Memory B cell (primary cell): ENCODE data around the gene FNDC3B.

Source experiments
- ATAC-seq: fragments of 150-1000 bp; cut with Tn5 transposase; 2 replicates; pipeline ENCODE4 v1.10.0; 2021; ENCODE audit warnings: low read depth, mild to moderate bottlenecking, moderate library complexity
- DNase-seq, 2 donors: peaks; one replicate each; pipeline ENCODE4 v3.0.0; 2022; ENCODE audit warnings: low spot score in 2 of 2
- H3K27ac Mint-ChIP-seq: one replicate; pipeline ENCODE4 v1.8.0; 2022; ENCODE audit warnings: mild to moderate bottlenecking, moderate library complexity, mixed read lengths
- H3K27me3 Mint-ChIP-seq: one replicate; pipeline ENCODE4 v1.8.0; 2022; ENCODE audit warnings: mixed read lengths
- H3K36me3 Mint-ChIP-seq: one replicate; pipeline ENCODE4 v1.8.0; 2022; ENCODE audit warnings: mild to moderate bottlenecking, mixed read lengths
- H3K4me1 Mint-ChIP-seq: one replicate; pipeline ENCODE4 v1.8.0; 2022; ENCODE audit warnings: mixed read lengths
- H3K4me3 Mint-ChIP-seq: one replicate; pipeline ENCODE4 v1.8.0; 2022; ENCODE audit warnings: mild to moderate bottlenecking, moderate library complexity, mixed read lengths
- H3K9me3 Mint-ChIP-seq: one replicate; pipeline ENCODE4 v1.8.0; 2022; ENCODE audit warnings: mixed read lengths

Gene FNDC3B

GRCh38 chr3:172277151-172277652 is 237.8 kb downstream of the FNDC3B start:
- no peak overlapping the region for H3K4me3 Mint-ChIP-seq
- no peaks in the 10 kb centered on the region for H3K36me3 Mint-ChIP-seq
- DNase-seq, result no peak
- H3K4me1 Mint-ChIP-seq, result no peaks in the 10 kb centered on the region
- ATAC-seq, result no peak
- H3K9me3 Mint-ChIP-seq, result no peaks in the 10 kb centered on the region
- H3K27ac Mint-ChIP-seq, result no peak overlapping the region
- no peaks in the 10 kb centered on the region for H3K27me3 Mint-ChIP-seq

- ATAC-seq (no peak), DNase-seq (no peak)
- H3K27ac Mint-ChIP-seq, result no peak overlapping the region
- H3K4me1 Mint-ChIP-seq, result no peaks in the 10 kb centered on the region
- H3K9me3 Mint-ChIP-seq, result no peaks in the 10 kb centered on the region
- no peak overlapping the region for H3K4me3 Mint-ChIP-seq
- H3K36me3 Mint-ChIP-seq, result no peaks in the 10 kb centered on the region
- no peaks in the 10 kb centered on the region for H3K27me3 Mint-ChIP-seq
Measured at GRCh38 chr3:172279191-172279640, 239.8 kb downstream of the FNDC3B start.

- H3K9me3 Mint-ChIP-seq, result no peaks in the 10 kb centered on the region
Measured at GRCh38 chr3:172279974-172280373, 240.6 kb downstream of the FNDC3B start.

GRCh38 chr3:172280406-172281051 is 241.2 kb downstream of the FNDC3B start:
- ATAC-seq, result no peak
- Mint-ChIP-seq H3K36me3 (peaks cover 1% of the 10 kb centered on the region), H3K4me3 (no peak overlapping the region), H3K27ac (no peak overlapping the region), H3K4me1 (no peaks in the 10 kb centered on the region), H3K9me3 (no peaks in the 10 kb centered on the region), H3K27me3 (no peaks in the 10 kb centered on the region)
- DNase-seq, result no peak

More at GRCh38 chr3:172279974-172280373, 240.6 kb downstream of the FNDC3B start:
- ATAC-seq (no peak), DNase-seq (no peak)
- no peak overlapping the region for H3K27ac Mint-ChIP-seq
- H3K4me1 Mint-ChIP-seq, result no peaks in the 10 kb centered on the region
- H3K36me3 Mint-ChIP-seq, result no peaks in the 10 kb centered on the region
- no peaks in the 10 kb centered on the region for H3K27me3 Mint-ChIP-seq
- H3K4me3 Mint-ChIP-seq, result no peak overlapping the region

- Mint-ChIP-seq H3K27ac (no peak overlapping the region), H3K9me3 (no peaks in the 10 kb centered on the region), H3K27me3 (no peaks in the 10 kb centered on the region), H3K4me1 (no peaks in the 10 kb centered on the region), H3K4me3 (no peak overlapping the region), H3K36me3 (peaks cover 1% of the 10 kb centered on the region)
- ATAC-seq, result no peak
- DNase-seq, result no peak
Measured at GRCh38 chr3:172281884-172282283, 242.5 kb downstream of the FNDC3B start.

- Mint-ChIP-seq H3K36me3 (peaks cover 4% of the 10 kb centered on the region), H3K27ac (no peak overlapping the region), H3K9me3 (no peaks in the 10 kb centered on the region), H3K27me3 (no peaks in the 10 kb centered on the region), H3K4me1 (no peaks in the 10 kb centered on the region), H3K4me3 (no peak overlapping the region)
- no peak for ATAC-seq
- no peak for DNase-seq
Measured at GRCh38 chr3:172282850-172283249, 243.5 kb downstream of the FNDC3B start.

GRCh38 chr3:172283841-172284357 is 244.5 kb downstream of the FNDC3B start:
- Mint-ChIP-seq H3K27me3 (no peaks in the 10 kb centered on the region), H3K4me1 (no peaks in the 10 kb centered on the region), H3K4me3 (no peak overlapping the region), H3K9me3 (no peaks in the 10 kb centered on the region), H3K36me3 (peaks cover 4% of the 10 kb centered on the region), H3K27ac (no peak overlapping the region)
- ATAC-seq (no peak), DNase-seq (no peak)

GRCh38 chr3:172285844-172286243 is 246.5 kb downstream of the FNDC3B start:
- H3K36me3 Mint-ChIP-seq, result peaks cover 5% of the 10 kb centered on the region
- H3K27me3 Mint-ChIP-seq, result no peaks in the 10 kb centered on the region
- H3K4me3 Mint-ChIP-seq, result no peak overlapping the region
- no peaks in the 10 kb centered on the region for H3K9me3 Mint-ChIP-seq
- H3K27ac Mint-ChIP-seq, result no peak overlapping the region
- no peak for ATAC-seq
- no peaks in the 10 kb centered on the region for H3K4me1 Mint-ChIP-seq
- no peak for DNase-seq

GRCh38 chr3:172286548-172287148 is 247.3 kb downstream of the FNDC3B start:
- ATAC-seq (no peak), DNase-seq (no peak)
- no peaks in the 10 kb centered on the region for H3K4me1 Mint-ChIP-seq
- H3K9me3 Mint-ChIP-seq, result no peaks in the 10 kb centered on the region
- no peaks in the 10 kb centered on the region for H3K27me3 Mint-ChIP-seq
- H3K36me3 Mint-ChIP-seq, result peaks cover 5% of the 10 kb centered on the region
- no peak overlapping the region for H3K27ac Mint-ChIP-seq
- H3K4me3 Mint-ChIP-seq, result no peak overlapping the region

GRCh38 chr3:172287937-172288477 is 248.6 kb downstream of the FNDC3B start:
- Mint-ChIP-seq H3K27ac (no peak overlapping the region), H3K4me1 (no peaks in the 10 kb centered on the region), H3K36me3 (peaks cover 9% of the 10 kb centered on the region), H3K4me3 (no peak overlapping the region), H3K9me3 (peaks cover under 1% of the 10 kb centered on the region), H3K27me3 (no peaks in the 10 kb centered on the region)
- no peak for ATAC-seq
- no peak for DNase-seq

GRCh38 chr3:172288651-172289050 is 249.3 kb downstream of the FNDC3B start:
- DNase-seq (no peak), ATAC-seq (no peak)
- H3K27ac Mint-ChIP-seq, result no peak overlapping the region
- peaks cover 11% of the 10 kb centered on the region for H3K36me3 Mint-ChIP-seq
- H3K4me1 Mint-ChIP-seq, result no peaks in the 10 kb centered on the region
- no peak overlapping the region for H3K4me3 Mint-ChIP-seq
- peaks cover 4% of the 10 kb centered on the region for H3K9me3 Mint-ChIP-seq
- H3K27me3 Mint-ChIP-seq, result no peaks in the 10 kb centered on the region

- Mint-ChIP-seq H3K27me3 (no peaks in the 10 kb centered on the region), H3K36me3 (peaks cover 15% of the 10 kb centered on the region), H3K4me1 (peaks cover 4% of the 10 kb centered on the region), H3K27ac (no peak overlapping the region), H3K9me3 (peaks cover 8% of the 10 kb centered on the region), H3K4me3 (no peak overlapping the region)
- ATAC-seq (no peak), DNase-seq (no peak)
Measured at GRCh38 chr3:172289583-172289982, 250.2 kb downstream of the FNDC3B start.

GRCh38 chr3:172290457-172290856 is 251.1 kb downstream of the FNDC3B start:
- DNase-seq (no peak), ATAC-seq (no peak)
- peaks cover 8% of the 10 kb centered on the region for H3K9me3 Mint-ChIP-seq
- H3K27ac Mint-ChIP-seq, result no peak overlapping the region
- peaks cover 4% of the 10 kb centered on the region for H3K4me1 Mint-ChIP-seq
- H3K27me3 Mint-ChIP-seq, result no peaks in the 10 kb centered on the region
- no peak overlapping the region for H3K4me3 Mint-ChIP-seq
- H3K36me3 Mint-ChIP-seq, result peaks cover 16% of the 10 kb centered on the region

- Mint-ChIP-seq H3K27ac (no peak overlapping the region), H3K9me3 (peaks cover 8% of the 10 kb centered on the region), H3K4me1 (peaks cover 4% of the 10 kb centered on the region), H3K27me3 (no peaks in the 10 kb centered on the region), H3K4me3 (no peak overlapping the region), H3K36me3 (peaks cover 21% of the 10 kb centered on the region)
- ATAC-seq (no peak), DNase-seq (no peak)
Measured at GRCh38 chr3:172291650-172292049, 252.3 kb downstream of the FNDC3B start.
